ENCODE data around the gene CXCL8.
"Not testable (repeated sequence)": the region's sequence is repeated elsewhere in the genome, so short reads cannot be mapped to it uniquely, and the experiment has no call there.

CXCL8 gene

GRCh38 chr4:73743795-73744194, 3.4 kb downstream of the CXCL8 start:
- no peak for DNase-seq (ENCODE audit: low spot score)

- DNase-seq (ENCODE audit: low spot score) = no peak
These were observed 3.8 kb downstream of the CXCL8 start for GRCh38 chr4:73744203-73744602.

GRCh38 chr4:73750730-73751129, 10.4 kb downstream of the CXCL8 start:
- DNase-seq (ENCODE audit: low spot score) = no peak

- DNase-seq (ENCODE audit: low spot score) = no peak
These were observed 10.8 kb downstream of the CXCL8 start for GRCh38 chr4:73751166-73751565.

GRCh38 chr4:73751830-73752229, 11.5 kb downstream of the CXCL8 start:
- DNase-seq (ENCODE audit: low spot score) = no peak

- DNase-seq (ENCODE audit: low spot score) = no peak
These were observed 12.1 kb downstream of the CXCL8 start for GRCh38 chr4:73752424-73752823.

GRCh38 chr4:73753215-73753614, 12.8 kb downstream of the CXCL8 start:
- DNase-seq (ENCODE audit: low spot score) = no peak

- DNase-seq (ENCODE audit: low spot score) = no peak
These were observed 14.6 kb downstream of the CXCL8 start for GRCh38 chr4:73754934-73755333.

GRCh38 chr4:73759357-73759756, 19.0 kb downstream of the CXCL8 start:
- no peak for DNase-seq (ENCODE audit: low spot score)

- DNase-seq (ENCODE audit: low spot score) = no peak
These were observed 21.5 kb downstream of the CXCL8 start for GRCh38 chr4:73761856-73762255.

GRCh38 chr4:73762409-73762808, 22.0 kb downstream of the CXCL8 start:
- DNase-seq (ENCODE audit: low spot score) = no peak

GRCh38 chr4:73763877-73764276, 23.5 kb downstream of the CXCL8 start:
- DNase-seq (ENCODE audit: low spot score) = no peak

- no peak for DNase-seq (ENCODE audit: low spot score)
These were observed 24.1 kb downstream of the CXCL8 start for GRCh38 chr4:73764513-73764912.

GRCh38 chr4:73765296-73765695, 24.9 kb downstream of the CXCL8 start:
- DNase-seq (ENCODE audit: low spot score) = no peak

- DNase-seq (ENCODE audit: low spot score) = no peak
These were observed 30.5 kb downstream of the CXCL8 start for GRCh38 chr4:73770917-73771316.

GRCh38 chr4:73772363-73772762, 32.0 kb downstream of the CXCL8 start:
- no peak for DNase-seq (ENCODE audit: low spot score)

- not testable (repeated sequence) for DNase-seq (ENCODE audit: low spot score)
These were observed 34.0 kb downstream of the CXCL8 start for GRCh38 chr4:73774406-73774805.

GRCh38 chr4:73776321-73776729, 36.0 kb downstream of the CXCL8 start:
- DNase-seq (ENCODE audit: low spot score) = no peak

- DNase-seq (ENCODE audit: low spot score) = no peak
These were observed 37.2 kb downstream of the CXCL8 start for GRCh38 chr4:73777612-73778011.

- no peak for DNase-seq (ENCODE audit: low spot score)
These were observed 39.9 kb downstream of the CXCL8 start for GRCh38 chr4:73780243-73780642.

GRCh38 chr4:73780834-73781233, 40.5 kb downstream of the CXCL8 start:
- no peak for DNase-seq (ENCODE audit: low spot score)

GRCh38 chr4:73788411-73788810, 48.0 kb downstream of the CXCL8 start:
- DNase-seq (ENCODE audit: low spot score) = no peak
